Fibroblast of skin of right biceps (primary cell): Measurements from ENCODE around the gene IL20RB.
"Not testable (repeated sequence)": the region's sequence is repeated elsewhere in the genome, so short reads cannot be mapped to it uniquely, and the experiment has no call there.

Experiments
- DNase-seq: peaks from one replicate; pipeline ENCODE4 v3.0.0-alpha.2; 2013

The IL20RB gene

DNA sequence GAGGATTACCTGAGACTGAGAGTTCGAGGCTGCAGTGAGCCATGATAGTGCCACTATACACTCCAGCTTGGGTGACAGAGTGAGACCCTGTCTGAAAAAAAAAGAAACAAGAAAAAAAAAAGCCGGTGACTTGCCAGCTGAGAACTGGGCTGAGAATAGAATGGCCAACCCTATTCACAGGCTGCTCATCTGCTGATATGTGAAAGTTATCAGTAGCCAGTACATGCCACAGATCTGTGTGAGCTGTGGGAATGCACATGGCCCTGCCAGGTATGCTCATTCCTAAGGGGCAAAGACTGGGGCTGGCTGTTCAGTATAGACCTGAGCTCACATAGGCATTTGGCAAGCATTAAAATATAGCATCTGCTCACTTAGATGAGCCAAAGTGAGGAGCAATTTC lies 30.9 kb downstream of the IL20RB start:
- DNase-seq: no peak

DNA sequence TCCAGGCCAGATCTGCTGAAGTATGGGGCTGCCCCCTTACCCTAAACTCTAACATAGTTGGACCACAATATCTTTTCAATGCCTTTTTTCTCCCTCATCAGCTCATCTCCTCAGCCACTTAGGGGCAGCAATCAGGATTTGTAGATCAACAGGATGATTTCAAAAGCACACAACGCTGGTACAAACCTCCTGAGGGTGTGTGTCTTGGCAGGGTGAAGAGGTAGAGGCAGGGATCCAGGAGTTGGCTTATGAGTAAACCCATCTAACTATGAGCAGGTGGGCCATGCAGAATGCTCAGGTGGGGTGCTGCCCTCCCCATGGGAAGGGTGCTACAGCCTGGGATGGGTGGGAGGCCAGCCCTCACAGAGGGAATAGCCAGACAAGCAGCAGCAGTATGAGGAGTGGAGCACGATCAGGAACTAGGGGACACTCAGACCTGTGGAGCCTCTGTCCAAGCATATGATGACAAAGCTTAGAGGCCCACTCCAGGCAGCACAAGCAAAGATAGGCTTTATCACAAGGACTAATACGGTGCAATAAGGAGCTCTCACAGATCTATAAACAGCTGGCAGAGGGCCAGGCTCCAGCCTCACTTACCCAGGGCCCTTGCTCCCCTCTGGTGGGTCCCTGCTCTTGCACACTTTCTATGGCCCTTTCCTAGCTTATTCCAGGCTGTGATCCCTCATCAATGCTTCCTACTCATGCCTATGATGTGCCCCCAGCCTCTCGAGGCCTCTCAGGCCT lies 32.2 kb downstream of the IL20RB start:
- no peak for DNase-seq

DNA sequence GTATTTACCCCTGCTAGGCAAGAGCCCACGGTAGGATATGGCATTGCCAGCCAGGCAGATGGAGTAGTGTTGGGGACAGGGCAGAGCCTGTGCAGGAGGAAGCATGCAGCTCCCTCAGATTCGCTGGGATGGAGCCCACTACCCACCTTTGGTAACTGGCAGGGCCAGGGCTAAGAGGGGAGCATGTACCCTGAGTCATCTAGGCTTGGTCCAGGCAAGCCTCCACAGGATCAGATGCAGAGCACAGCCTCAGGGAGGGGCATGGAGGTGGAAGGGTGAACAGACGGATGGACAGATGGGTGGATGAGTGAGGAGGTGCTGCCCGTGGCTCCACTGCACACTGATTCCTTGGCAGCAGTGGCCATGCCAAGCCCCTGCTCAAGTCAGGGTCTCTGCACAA lies 33.0 kb downstream of the IL20RB start:
- DNase-seq: no peak

DNA sequence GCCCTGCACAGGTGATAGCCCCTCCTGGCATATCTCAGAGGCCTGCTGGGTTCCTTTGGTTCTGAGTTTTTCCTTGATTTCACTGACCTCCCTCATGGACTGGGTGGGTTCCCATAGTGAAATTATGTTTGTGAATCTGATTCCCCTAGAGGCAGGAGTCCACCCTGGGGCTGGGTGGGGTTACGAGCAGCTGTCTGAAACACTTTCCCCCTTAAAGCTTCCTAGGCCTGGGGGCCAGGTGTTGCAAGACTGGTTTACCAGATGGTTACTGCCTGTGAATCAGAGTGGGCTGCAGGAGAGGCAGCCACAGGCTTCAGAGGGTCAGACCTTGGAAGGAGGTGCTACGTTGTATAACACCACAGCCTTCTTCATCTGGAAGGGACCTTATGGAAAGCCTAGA lies 34.3 kb downstream of the IL20RB start:
- DNase-seq: no peak

DNA sequence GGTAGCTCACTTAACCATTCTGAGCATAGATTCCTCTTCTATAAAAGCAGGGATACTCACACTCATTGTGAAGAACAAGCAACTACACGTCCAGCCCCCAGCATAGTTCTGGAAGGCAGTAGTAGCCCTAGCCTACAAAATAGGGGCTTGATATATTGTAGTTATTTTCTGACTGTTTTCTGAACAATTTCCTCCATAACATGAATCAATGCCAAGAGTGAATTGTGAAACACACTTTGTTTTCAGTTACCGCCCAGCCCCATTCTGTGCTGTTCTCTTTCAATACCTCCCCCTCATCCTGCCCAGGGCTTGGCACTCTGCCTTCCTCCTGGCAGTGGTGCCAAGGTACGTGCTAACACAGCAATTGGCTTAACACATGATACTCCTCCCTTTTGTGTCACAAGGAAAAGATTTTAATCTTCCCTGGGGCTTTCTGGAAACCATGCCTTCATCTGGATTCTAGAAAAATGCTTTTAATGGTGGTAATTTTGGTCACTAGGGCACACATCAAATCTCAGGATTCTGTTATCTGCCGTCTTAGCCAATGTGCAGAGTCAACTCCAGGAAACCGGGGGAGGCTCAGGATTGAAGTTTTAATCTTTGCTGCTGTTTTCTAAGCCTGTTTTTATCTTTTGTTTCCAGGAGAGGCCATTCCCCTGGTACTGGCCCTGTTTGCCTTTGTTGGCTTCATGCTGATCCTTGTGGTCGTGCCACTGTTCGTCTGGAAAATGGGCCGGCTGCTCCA lies 37.2 kb downstream of the IL20RB start:
- DNase-seq: peak; percentile 77

DNA sequence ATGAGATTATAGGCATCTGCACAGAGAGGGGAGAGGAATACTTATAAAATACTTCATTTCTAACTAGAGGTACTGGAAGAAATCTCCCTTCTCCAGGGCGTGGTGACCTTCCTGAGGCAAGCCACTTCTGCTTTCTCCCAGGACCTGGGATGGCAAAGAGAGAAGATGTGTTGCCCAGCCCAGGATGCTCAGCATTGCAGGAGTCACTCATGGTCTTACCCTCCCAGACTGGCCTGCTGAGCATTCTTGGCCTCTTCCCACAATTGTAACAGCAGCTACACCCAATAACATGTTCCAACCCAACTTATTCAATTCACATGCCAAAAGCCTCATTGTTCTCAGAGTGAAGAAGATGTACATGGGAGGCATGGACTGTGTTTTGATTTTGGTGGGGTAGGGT lies 37.9 kb downstream of the IL20RB start:
- no peak for DNase-seq

DNA sequence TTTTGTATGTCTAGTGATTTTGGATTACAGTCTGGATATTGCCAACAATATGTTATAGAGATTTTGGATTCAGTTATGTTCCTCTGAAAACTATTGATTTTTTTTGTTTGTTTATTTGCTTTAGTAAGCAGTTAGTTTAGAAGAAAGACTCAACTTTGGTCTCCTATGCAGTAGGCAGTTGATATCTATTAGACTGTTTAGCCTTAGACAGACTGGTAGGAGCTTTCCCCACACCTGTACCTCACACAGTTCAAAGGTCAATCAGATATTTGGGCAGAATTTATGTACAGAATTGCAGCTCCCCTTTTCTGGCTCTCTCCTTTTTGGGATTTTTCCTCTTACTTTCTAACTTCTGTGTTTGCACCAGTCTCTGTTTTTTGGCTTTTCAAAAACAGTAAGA lies 42.3 kb downstream of the IL20RB start:
- no peak for DNase-seq

DNA sequence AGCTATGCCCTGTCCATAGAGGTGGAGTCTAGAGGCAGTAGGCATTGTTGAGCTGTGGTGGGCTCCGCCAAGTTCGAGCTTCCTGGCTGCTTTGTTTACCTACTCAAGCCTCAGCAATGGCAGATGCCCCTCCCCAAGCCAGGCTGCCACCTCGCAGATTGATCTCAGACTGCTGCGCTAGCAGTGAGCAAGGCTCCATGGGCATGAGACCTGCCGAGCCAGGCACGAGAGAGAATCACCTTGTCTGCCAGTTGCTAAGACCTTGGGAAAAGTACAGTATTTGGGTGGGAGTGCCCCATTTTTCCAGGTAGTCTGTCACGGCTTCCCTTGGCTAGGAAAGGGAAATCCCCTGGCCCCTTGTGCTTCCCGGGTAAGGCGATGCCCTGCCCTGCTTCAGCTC lies 49.6 kb downstream of the IL20RB start:
- not testable (repeated sequence) for DNase-seq

DNA sequence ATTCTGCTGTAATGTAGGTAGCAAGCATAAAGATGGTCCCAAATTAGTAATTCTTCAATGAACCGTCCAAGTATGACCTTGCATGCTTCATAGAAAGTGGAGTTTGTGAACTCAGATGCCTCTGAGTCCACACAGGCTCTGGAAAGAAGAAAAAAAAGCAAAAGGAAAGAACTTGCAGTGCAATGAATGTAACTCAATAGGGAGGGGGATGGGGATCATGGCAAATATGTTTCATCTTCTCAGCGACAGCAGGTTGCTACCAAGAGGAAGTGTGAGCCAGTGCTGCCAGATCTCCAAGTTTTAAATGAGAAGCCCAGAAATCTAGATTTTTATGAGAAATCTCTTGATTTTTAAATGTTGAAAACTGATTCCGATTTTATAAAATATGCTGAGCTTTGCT lies 50.3 kb downstream of the IL20RB start:
- DNase-seq: no peak

DNA sequence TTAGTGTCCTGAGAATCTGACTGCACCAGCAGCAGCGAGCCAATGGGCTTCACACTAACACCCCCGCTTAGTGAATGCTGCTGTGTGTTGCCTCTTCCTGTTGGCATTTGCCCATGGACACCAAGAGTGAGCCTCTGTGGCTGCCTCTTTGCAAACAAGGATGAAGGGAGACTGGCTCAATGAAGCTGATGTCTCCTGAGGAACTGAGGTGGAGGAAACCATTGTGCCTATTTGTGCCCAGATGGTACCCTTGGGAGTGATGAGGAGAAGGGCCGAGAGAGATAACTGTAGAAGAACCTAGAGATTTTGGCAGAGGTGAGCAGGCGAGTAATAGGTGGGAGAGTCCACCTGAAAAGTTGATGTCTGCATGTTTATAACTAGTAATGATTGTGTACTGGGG lies 51.2 kb downstream of the IL20RB start:
- no peak for DNase-seq

DNA sequence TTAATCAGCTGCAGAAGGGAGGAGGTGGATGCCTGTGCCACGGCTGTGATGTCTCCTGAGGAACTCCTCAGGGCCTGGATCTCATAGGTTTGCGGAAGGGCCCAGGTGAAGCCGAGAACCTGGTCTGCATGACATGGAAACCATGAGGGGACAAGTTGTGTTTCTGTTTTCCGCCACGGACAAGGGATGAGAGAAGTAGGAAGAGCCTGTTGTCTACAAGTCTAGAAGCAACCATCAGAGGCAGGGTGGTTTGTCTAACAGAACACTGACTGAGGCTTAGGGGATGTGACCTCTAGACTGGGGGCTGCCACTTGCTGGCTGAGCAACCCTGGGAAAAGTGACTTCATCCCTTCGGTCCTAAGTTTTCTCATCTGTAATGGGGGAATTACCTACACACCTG lies 52.4 kb downstream of the IL20RB start:
- no peak for DNase-seq

DNA sequence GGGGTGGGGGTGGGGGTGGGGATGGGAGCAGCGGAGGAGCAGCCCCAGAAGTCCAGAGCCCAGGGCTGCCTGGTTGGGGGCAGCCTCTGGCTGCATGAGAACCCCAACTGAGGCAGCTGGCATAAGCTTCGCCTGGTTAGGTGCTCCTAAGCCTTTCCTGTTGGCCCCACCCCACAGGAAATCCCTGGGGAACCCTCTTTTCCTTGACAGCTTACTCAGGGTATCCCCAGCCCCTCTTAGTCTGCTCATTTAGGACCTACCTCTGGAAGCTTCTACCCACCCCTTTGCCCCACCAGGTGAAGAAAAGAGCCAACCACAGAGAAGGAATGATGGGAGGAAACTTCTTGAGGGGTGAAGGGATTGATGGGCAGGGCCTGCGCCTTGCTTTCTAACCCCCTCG lies 53.4 kb downstream of the IL20RB start:
- no peak for DNase-seq

DNA sequence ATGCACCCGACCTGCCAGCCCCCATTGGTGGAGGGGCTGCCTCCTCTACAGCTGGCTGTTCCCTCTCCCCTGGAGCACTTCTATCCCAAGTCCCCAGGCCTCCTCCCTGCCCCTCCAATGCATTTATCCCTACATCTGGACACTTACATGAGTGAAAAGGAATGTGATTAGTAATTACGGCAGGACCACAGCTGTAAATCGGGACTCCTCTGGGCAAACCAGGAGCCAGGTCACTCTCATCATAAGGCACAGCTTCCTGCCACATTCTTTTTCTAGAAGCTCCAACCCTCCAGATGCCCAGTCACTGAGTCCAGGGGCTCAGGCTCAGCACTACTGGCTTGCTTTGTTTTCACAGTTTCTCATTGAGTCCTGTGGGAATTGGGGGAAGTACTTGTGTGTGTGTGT lies 54.3 kb downstream of the IL20RB start:
- peak; percentile 77 for DNase-seq

DNA sequence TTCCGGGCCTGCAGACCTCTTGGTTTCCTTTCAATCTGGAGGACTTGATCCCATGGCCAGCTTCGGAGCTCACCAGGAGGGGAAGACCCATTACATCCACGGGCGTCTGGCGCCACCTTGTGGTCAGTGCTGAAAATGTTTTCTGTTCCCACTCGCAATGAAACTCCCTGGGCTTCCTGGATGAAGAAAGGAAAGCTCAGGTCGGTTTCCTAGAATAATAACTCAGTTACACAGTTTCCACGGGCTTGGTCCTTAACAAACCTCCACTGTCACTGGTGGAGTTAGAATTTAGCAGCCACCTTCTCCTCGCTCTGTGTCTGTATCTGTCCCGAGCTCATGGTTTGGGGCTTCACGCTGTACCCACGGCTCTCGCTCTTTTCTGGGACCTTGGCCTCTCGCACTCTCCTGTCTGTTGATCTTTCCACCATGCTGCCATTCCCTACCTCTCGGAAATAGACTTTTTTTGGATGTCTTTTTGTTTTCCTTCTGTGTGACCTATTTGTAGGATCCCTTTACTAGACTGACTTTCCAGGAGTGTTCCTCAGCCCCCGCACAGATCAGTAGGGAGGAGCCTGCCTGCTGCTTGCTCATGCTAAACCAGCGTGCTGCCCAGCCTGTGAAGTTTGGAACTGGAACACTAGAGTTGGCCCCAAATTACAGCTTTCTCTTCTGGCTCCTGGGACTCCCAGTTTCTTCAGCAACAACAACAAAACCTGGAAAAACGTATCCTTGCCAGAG lies 56.3 kb downstream of the IL20RB start:
- DNase-seq: peak; percentile 83

DNA sequence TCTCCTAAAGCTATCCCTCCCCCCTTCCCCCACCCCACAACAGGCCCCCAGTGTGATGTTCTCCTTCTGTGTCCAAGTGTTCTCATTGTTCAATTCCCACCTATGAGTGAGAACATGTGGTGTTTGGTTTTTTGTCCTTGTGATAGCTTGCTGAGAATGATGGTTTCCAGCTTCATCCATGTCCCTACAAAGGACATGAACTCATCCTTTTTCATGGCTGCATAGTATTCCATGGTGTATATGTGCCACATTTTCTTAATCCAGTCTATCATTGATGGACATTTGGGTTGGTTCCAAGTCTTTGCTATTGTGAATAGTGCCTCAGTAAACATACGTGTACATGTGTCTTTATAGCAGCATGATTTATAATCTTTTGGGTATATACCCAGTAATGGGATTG lies 59.5 kb downstream of the IL20RB start:
- not testable (repeated sequence) for DNase-seq

DNA sequence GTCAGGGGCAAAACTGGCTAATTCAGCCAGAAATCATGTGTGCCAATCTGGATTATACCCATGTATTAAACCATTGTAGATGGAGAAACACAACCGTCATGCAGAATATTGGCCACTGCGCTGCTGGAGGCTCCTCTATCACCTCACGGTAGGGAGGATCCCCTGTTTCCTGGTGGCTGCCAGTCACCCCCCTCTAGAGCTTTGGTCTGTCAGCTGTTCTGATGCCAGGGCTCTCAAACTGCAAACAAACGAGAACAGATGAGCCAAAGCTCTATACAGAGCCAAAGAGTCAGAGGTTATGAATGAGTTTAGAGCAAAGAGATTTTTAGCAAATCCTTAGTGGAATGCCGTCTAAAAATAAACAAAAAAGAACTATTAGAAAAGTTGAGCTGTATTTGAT lies 62.5 kb downstream of the IL20RB start:
- DNase-seq: no peak

DNA sequence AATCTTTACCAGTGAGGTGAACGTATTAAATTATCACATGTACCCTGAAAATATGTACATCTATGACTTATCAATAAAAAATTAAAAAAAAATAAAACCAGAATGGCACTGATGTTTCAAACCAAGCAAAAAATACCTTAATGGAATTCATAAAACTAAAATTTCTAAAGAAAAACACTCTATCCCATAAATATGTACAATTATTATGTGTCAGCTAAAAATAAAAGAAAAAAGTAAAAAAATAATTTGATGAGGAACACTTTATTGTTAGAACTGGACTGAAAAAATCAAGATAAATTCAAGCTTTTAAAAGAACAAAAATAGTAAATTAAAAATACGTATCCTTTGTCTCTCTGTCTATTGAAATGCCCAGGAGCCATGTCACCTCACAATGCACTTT lies 63.1 kb downstream of the IL20RB start:
- DNase-seq: no peak

DNA sequence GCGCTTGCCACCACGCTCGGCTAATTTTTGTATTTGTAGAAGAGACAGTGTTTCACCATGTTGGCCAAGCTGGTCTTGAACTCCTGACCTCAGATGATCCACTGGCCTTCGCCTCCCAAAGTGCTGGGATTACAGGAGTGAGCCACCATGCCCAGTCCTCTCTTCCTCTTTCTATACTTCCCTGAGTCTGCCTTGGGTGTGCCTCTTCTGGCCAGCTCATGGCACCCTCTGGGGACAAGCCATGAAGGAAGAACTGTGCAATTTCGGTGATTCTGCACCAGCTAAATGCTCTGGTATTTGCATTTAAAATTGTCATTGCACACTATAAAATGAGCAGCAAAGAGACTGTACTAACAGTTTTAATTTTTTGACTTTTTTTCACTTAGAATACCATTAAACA lies 66.6 kb downstream of the IL20RB start:
- no peak for DNase-seq

DNA sequence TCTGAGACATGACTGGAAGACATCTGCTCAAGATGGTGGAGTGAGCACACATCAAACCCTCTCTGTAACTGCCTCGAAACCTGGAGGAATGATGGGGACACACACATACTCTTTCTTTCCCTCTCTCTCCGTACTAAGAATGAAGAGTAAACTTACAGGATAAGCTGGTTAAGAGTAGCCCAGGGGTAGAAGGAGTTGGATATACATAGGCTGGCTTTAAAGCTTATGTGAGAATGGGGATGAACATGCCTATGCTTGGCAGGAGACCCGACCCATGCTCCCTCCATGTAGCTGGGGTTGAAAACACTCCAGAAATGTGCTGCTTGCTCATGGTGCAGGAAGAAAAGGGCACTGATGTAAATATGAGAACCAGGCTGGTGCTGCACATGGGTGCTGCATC lies 68.9 kb downstream of the IL20RB start:
- no peak for DNase-seq

DNA sequence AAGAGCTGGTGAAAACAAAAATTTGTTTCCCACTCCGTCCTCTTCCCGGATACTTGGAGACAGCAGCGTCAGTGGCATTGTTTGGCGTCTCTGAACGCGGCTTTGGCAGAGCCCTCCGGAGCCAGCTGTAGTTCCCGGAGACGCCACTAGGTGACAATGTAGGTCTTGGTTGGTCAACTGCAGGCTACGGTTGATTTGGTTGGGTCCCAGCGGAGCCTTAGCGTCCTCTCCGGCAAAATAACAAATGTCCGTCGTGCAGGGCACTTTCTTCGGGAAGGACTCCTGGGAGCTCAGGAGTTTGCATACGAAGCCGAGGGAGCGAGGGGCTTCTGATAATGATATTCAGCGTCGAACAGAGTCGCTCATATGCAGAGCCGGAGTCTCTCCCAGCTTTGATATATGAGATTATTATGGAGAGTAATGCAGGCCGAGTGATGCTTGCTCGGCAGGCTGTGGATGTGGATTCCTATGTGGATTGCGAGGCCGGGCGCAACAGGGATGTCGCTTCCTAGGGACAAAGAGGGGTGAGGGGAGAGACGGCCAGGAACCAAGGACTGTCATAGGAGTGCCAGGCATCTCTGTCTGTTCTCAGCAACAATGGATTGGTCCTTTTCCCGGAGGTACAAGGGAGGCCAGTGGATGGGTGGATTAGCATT lies 74.8 kb downstream of the IL20RB start:
- DNase-seq: peak; percentile 73

DNA sequence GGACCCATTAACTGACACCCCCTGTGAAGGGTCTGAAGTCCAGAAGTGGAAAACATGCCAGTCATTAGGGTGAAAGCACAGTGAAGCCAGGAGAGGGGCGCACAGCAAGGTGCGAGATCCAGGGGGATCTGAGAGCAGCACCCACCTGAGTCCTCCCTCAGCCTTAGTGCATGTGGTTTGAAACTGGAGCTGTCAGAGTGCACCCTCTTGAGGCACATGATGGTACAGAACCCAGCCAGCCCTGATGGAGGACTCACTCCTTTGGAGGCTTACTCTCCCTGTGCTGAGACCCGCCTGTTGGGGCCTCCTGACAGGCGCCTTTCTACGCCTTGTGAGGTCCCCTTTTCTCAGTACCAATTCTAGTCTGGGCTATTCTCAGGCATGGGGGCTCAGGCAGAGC lies 77.8 kb downstream of the IL20RB start:
- no peak for DNase-seq

DNA sequence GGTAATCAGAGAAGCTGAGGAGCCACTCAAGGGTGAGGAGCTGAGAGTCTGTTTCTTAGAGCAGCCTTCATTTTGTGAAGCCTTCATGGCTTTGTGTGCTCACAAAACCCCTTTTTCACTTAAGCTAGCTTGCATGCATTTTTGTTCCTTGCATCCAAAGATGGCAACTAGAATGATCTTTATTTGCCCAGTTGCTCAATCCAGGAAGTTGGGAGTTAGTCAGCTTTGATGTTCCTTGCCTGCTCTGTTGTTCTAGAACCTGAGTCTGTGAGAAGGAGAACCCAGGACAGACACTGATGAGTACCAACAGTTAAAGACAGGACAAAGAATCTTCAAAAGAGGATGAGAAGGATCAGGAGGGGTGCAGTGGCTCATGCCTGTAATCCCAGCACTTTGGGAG lies 81.8 kb downstream of the IL20RB start:
- DNase-seq: no peak

DNA sequence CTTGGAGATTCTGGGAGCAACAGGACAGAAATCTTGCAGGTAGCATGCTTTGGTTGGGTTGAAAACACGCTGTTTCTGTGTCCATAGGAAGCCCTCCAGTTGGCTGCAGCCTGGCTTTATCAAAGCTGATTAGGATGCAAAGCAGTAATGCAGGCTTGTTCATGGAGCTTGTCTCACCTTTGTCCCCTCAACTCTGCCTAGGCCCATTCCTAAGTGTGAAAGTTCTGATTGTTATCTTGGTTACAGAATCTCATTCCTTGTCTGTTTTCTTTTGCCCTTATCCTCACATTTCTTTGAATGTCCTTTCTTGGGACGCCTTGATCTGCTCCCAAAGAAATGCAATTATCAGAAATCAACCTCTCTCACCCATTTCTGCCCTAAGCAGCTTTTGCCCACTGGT lies 83.5 kb downstream of the IL20RB start:
- no peak for DNase-seq

DNA sequence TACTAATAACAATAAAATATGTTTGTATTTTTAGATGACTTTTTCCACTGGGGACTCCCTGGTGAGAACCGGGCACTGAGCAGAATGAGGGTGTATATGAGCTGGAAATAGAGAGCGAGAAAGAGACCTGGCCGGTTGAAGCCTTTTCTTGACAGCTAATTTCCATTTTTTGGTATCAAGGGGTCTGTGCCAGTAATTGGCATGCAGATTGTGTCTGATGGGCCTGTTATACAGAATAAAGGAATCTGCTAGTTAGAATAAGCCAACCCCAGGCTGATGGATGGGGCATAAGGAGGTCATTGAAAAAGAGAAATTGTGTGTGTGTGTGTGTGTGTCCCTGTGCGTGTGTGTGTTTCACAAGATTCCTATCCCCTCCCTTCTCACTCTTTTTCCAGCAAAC lies 83.9 kb downstream of the IL20RB start:
- DNase-seq: no peak
